Measurements from ENCODE around the gene DPT.
"Not testable (repeated sequence)": the region's sequence is repeated elsewhere in the genome, so short reads cannot be mapped to it uniquely, and the experiment has no call there.

DPT gene

GRCh38 chr1:168728473-168729404 is at the start of gene DPT:
DPT (minus strand) TSS chr1:168729206; CDS start chr1:168729174, 32 bp downstream.
- no peak for DNase-seq

- no peak for DNase-seq
Observed at GRCh38 chr1:168775366-168775765, 46.4 kb upstream of the DPT start.

- no peak for DNase-seq
Observed at GRCh38 chr1:168774241-168774640, 45.2 kb upstream of the DPT start.

GRCh38 chr1:168772428-168773060 is 43.5 kb upstream of the DPT start:
- DNase-seq: no peak

GRCh38 chr1:168771104-168771630 is 42.2 kb upstream of the DPT start:
- no peak for DNase-seq

GRCh38 chr1:168769893-168770292 is 40.9 kb upstream of the DPT start:
- not testable (repeated sequence) for DNase-seq

GRCh38 chr1:168767894-168768584 is 39.0 kb upstream of the DPT start:
- DNase-seq: no peak

- no peak for DNase-seq
Observed at GRCh38 chr1:168766568-168766967, 37.6 kb upstream of the DPT start.

- DNase-seq: peak; percentile 12
Observed at GRCh38 chr1:168763031-168763430, 34.0 kb upstream of the DPT start.

GRCh38 chr1:168762473-168762872 is 33.5 kb upstream of the DPT start:
- no peak for DNase-seq

- no peak for DNase-seq
Observed at GRCh38 chr1:168760781-168761180, 31.8 kb upstream of the DPT start.

GRCh38 chr1:168760241-168760640 is 31.2 kb upstream of the DPT start:
- DNase-seq: no peak

- no peak for DNase-seq
Observed at GRCh38 chr1:168759077-168759476, 30.1 kb upstream of the DPT start.

- no peak for DNase-seq
Observed at GRCh38 chr1:168758503-168758902, 29.5 kb upstream of the DPT start.

GRCh38 chr1:168755800-168756418 is 26.9 kb upstream of the DPT start:
- no peak for DNase-seq

- DNase-seq: no peak
Observed at GRCh38 chr1:168752171-168752832, 23.3 kb upstream of the DPT start.

GRCh38 chr1:168751195-168751650 is 22.2 kb upstream of the DPT start:
- no peak for DNase-seq

GRCh38 chr1:168742994-168743650 is 14.1 kb upstream of the DPT start:
- no peak for DNase-seq

- DNase-seq: no peak
Observed at GRCh38 chr1:168742386-168742785, 13.4 kb upstream of the DPT start.

- DNase-seq: no peak
Observed at GRCh38 chr1:168739908-168740307, 10.9 kb upstream of the DPT start.

- no peak for DNase-seq
Observed at GRCh38 chr1:168736520-168736919, 7.5 kb upstream of the DPT start.

GRCh38 chr1:168735974-168736373 is 7.0 kb upstream of the DPT start:
- no peak for DNase-seq
